Esophagus muscularis mucosa (tissue), 4 donors: ENCODE data around the gene NANOS3. TPM values are rescaled to one million over a fixed set of nuclear protein-coding genes. Genes with fewer than 3 reads are reported as not detected.
"Not testable (repeated sequence)": the region's sequence is repeated elsewhere in the genome, so short reads cannot be mapped to it uniquely, and the experiment has no call there.

Source experiments
- DNase-seq: peaks from one replicate; pipeline ENCODE4 v3.0.0-alpha.2; 2017; ENCODE audit errors: extremely low spot score
- H3K27ac ChIP-seq, 4 donors: fragments of 200-600 bp; sonication (generic); replicated peaks in 1 of 4; 1 replicate in 3 of 4; 2 replicates in 1 of 4; pipeline ENCODE4 v1.5.1; 2016 to 2019; ENCODE audit warnings: mild to moderate bottlenecking in 1 of 4
- H3K27me3 ChIP-seq, 4 donors: fragments of 200-600 bp; sonication (generic); one replicate each; pipeline versions ENCODE4 v1.5.1 to v1.6.0; 2016 to 2019
- H3K36me3 ChIP-seq, 4 donors: fragments of 200-600 bp; sonication (generic); one replicate each; pipeline ENCODE4 v1.5.1; 2016 to 2019
- H3K4me1 ChIP-seq, 4 donors: fragments of 200-600 bp; sonication (generic); one replicate each; pipeline ENCODE4 v1.5.1; 2016 to 2019
- H3K4me3 ChIP-seq, 4 donors: fragments of 200-600 bp; sonication (generic); 1 replicate in 2 of 4; 2 replicates in 2 of 4; pipeline ENCODE4 v1.5.1; 2016 to 2019; ENCODE audit warnings: mild to moderate bottlenecking in 4 of 4, moderate library complexity in 1 of 4
- H3K9me3 ChIP-seq, 4 donors: fragments of 200-600 bp; sonication (generic); 1 replicate in 3 of 4; 2 replicates in 1 of 4; pipeline ENCODE4 v1.5.1; 2016 to 2019
- CTCF ChIP-seq, 3 experiments: fragments of 200-600 bp in 2 of 3; fragments of 450-650 bp in 1 of 3; sonication (generic) in 2 of 3; IDR thresholded peaks; one replicate each; pipeline ENCODE4 v1.5.1; 2017 to 2019; ENCODE audit warnings: antibody characterized with exemption in 3 of 3, mild to moderate bottlenecking in 2 of 3, moderate library complexity in 1 of 3
- EP300 ChIP-seq: sonication (generic); formaldehyde crosslinking; IDR thresholded peaks from one replicate; pipeline ENCODE4 v1.6.1; 2017; ENCODE audit warnings: antibody characterized with exemption
- POLR2A ChIP-seq: fragments of 450-650 bp; IDR thresholded peaks from one replicate; pipeline ENCODE4 v1.6.1; 2017; ENCODE audit warnings: antibody characterized with exemption, moderate library complexity, mild to moderate bottlenecking, low read depth
- POLR2AphosphoS5 ChIP-seq, 2 donors: sonication (generic); formaldehyde crosslinking; IDR thresholded peaks; one replicate each; pipeline ENCODE4 v1.6.1; 2017; ENCODE audit warnings: antibody characterized with exemption in 2 of 2
- WGBS: methylation state at CpG from one replicate; pipeline ENCODE4 v1.1.5; 2018; 5-methylcytosine and 5-hydroxymethylcytosine counted together
- intact Hi-C: fragments of 100-400 bp; cut with DNase I; formaldehyde crosslinking; loops from one replicate; pipeline ENCODE4 v1.15.1; 2023
- total RNA-seq, 4 donors: library from RNA; depleted of rRNA; stranded (reverse); fragments of >200 nt; gene quantifications; one replicate each; pipeline versions ENCODE4 v1.1.0 to v1.2.1, GENCODE V29; 2016

NANOS3 gene
- total RNA-seq, 4 donors from 2014 or later, result not detected

GRCh38 chr19:13850910-13851733, 25.8 kb upstream of the NANOS3 start:
- 4% methylated on average over 12 of the region's 26 CpGs for WGBS
- H3K27me3 ChIP-seq, result no peaks in the 10 kb centered on the region
- TF ChIP-seq POLR2AphosphoS5 (IDR thresholded peaks at IDR 0.05) (peak; percentile 85 to 95), CTCF (IDR thresholded peaks at IDR 0.05) (no peak), EP300 (peak; percentile 53), POLR2A (no peak)
- H3K4me3 ChIP-seq, result peak overlapping the region; percentile 47 to 50 (median 49)
- no peaks in the 10 kb centered on the region for H3K36me3 ChIP-seq
- H3K27ac ChIP-seq, result peak overlapping the region; percentile 99 to 100 (median 100)
- no peaks in the 10 kb centered on the region for H3K9me3 ChIP-seq
- peak; percentile 97 for DNase-seq
- intact Hi-C loops, result no loop called here
- H3K4me1 ChIP-seq, result peaks cover 61 to 78% (median 73%) of the 10 kb centered on the region in 4 donors

DNA sequence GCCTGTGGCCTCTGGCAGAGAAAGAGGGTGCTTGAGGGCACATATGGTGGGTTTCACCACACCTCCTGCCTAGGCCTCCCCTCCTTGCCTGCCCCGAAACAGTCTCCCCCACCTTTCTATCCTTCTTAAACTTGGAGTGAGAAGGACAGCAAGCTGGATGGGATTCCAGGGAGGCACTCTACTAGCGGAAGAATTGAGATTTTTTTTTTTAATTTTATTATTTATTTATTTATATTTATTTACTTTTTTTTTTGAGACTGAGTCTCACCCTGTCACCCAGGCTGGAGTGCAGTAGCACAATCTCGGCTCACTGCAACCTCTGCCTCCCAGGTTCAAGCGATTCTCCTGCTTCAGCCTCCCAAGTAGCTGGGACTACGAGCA, 25.2 kb upstream of the NANOS3 start:
- H3K27me3 ChIP-seq, H3K9me3 ChIP-seq, H3K36me3 ChIP-seq, intact Hi-C loops, DNase-seq: not testable (repeated sequence)
- H3K4me1 ChIP-seq, result peaks cover 55 to 72% (median 67%) of the 10 kb centered on the region in 4 donors
- WGBS, result 75% methylated on average over 5 of the region's 5 CpGs
- H3K4me3 ChIP-seq, result peak overlapping the region; percentile 47 to 50 (median 49)
- H3K27ac ChIP-seq, result peak overlapping the region; percentile 99 to 100 (median 100)

DNA sequence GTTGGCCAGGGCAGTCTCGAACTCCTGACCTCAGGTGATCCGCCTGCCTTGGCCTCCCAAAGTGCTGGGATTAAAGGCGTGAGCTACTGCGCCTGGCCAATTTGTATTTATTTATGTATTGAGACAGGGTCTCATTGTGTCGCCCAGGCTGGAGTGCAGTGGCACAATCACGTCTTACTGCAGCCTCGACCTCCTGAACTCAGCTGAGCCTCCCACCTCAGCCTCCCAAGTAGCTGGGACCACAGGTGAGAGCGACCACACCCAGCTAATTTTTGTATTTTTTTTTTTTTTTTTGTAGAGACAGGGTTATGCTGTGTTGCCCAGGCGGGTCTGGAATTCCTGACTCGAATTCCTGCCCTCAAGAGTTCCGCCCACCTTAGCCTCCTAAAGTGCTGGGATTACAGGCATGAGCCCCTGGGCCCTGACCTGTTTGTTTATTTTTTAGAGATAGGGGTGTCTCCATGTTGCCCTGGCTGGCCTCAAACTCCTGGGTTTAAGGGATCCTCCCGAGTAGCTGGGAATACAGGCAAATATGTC, 24.7 kb upstream of the NANOS3 start:
- H3K36me3 ChIP-seq, intact Hi-C loops, H3K9me3 ChIP-seq, H3K27me3 ChIP-seq, DNase-seq, H3K4me3 ChIP-seq: not testable (repeated sequence)
- Histone ChIP-seq H3K27ac (peak overlapping the region; percentile 99 to 100 (median 100)), H3K4me1 (peaks cover 52 to 67% (median 62%) of the 10 kb centered on the region in 4 donors)
- WGBS, result 88% methylated on average over 12 of the region's 12 CpGs

- no peaks in the 10 kb centered on the region for H3K9me3 ChIP-seq
- WGBS, result 81% methylated on average over 2 of the region's 2 CpGs
- intact Hi-C loops, result no loop called here
- TF ChIP-seq POLR2AphosphoS5 (IDR thresholded peaks at IDR 0.05) (no peak), CTCF (IDR thresholded peaks at IDR 0.05) (no peak), POLR2A (no peak), EP300 (no peak)
- DNase-seq, result no peak
- no peaks in the 10 kb centered on the region for H3K36me3 ChIP-seq
- no peak overlapping the region for H3K4me3 ChIP-seq
- H3K4me1 ChIP-seq, result peaks cover 24 to 43% (median 39%) of the 10 kb centered on the region in 4 donors
- H3K27me3 ChIP-seq, result no peaks in the 10 kb centered on the region
- no peak overlapping the region for H3K27ac ChIP-seq
Measured at GRCh38 chr19:13856497-13856896, 20.4 kb upstream of the NANOS3 start.

DNA sequence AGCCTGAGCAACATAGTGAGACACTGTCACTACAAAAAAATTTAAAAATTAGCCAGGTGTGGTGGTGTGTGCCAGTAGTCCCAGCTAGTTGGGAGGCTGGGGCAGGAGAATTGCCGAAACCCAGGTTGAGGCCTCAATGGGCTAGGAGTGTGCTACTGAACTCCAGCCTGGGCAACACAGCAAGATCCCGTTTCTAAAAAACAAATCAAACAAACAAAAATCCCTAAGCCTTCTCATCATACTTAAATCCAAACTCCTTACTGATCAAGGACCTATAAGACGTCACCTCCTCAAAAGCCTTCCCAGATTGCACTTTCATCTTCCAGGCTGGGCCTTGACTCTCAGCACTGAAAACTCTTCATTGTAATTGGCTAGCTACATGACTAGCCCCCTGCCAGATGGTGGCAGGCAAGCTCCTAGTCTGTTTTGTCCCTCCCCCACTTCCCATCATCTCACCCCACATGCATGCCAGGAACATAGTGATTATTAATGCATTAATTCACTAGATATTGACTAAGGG, 17.5 kb upstream of the NANOS3 start:
- H3K27me3 ChIP-seq, result no peaks in the 10 kb centered on the region
- peak; percentile 40 to 41 for TF ChIP-seq POLR2AphosphoS5 (IDR thresholded peaks at IDR 0.05)
- no peak for TF ChIP-seq EP300
- no peak for TF ChIP-seq POLR2A
- peak in 1 of 3 experiments; percentile 16 for TF ChIP-seq CTCF (IDR thresholded peaks at IDR 0.05)
- WGBS, result 90% methylated on average over 3 of the region's 3 CpGs
- peaks cover 13 to 35% (median 33%) of the 10 kb centered on the region in 4 donors for H3K4me1 ChIP-seq
- peak; percentile 75 for DNase-seq
- intact Hi-C loops, result no loop called here
- peak overlapping the region in 3 of 4 donors; percentile 37 to 66 (median 45) for H3K27ac ChIP-seq
- no peaks in the 10 kb centered on the region for H3K36me3 ChIP-seq
- no peak overlapping the region for H3K4me3 ChIP-seq
- H3K9me3 ChIP-seq, result no peaks in the 10 kb centered on the region
